ENCODE measurements around the gene MOB1A. TPM values are rescaled to one million over a fixed set of nuclear protein-coding genes. Genes with fewer than 3 reads are reported as not detected.

MOB1A gene
- total RNA-seq, 1 donor, result 155 TPM

DNA sequence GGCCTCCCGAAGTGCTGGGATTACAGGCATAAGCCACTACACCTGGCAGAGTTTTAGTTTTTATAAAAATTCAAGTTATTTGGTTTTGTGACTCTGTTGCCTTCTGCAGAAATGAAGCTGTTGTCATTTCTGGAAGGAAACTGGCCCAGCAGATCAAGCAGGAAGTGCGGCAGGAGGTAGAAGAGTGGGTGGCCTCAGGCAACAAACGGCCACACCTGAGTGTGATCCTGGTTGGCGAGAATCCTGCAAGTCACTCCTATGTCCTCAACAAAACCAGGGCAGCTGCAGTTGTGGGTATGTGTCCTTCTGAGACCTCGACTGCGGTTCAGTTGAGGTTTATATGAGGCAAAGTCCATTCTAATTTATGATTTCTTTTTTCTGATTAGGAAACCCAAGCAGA lies 26.9 kb upstream of the MOB1A start:
- TF ChIP-seq, protein P1, sequence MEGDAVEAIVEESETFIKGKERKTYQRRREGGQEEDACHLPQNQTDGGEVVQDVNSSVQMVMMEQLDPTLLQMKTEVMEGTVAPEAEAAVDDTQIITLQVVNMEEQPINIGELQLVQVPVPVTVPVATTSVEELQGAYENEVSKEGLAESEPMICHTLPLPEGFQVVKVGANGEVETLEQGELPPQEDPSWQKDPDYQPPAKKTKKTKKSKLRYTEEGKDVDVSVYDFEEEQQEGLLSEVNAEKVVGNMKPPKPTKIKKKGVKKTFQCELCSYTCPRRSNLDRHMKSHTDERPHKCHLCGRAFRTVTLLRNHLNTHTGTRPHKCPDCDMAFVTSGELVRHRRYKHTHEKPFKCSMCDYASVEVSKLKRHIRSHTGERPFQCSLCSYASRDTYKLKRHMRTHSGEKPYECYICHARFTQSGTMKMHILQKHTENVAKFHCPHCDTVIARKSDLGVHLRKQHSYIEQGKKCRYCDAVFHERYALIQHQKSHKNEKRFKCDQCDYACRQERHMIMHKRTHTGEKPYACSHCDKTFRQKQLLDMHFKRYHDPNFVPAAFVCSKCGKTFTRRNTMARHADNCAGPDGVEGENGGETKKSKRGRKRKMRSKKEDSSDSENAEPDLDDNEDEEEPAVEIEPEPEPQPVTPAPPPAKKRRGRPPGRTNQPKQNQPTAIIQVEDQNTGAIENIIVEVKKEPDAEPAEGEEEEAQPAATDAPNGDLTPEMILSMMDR (IDR thresholded peaks at IDR 0.05; ENCODE audit: insufficient read depth, low read depth, low read length), result no peak
- H3K4me3 ChIP-seq (ENCODE audit: low read depth, low read length), result no peak overlapping the region
- peak; percentile 34 for DNase-seq (ENCODE audit: low read depth)

DNA sequence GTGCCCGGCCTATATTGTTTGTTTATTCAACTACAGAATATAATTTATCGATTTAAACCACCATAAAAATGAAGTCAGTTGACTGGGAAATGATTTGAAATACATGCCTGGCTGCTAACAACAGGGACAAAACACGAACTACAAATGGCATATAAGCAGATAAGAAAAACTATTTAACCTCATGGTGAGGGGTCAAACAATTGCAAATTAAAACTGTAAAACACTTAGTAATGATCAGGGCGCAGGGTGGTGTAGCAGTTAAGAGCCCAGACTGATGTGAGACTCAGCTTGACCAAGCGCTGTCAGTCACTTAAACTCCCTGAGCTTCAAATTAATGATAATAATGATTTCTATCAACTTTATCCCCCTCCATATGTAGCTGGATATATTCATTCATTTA lies 26.4 kb upstream of the MOB1A start:
- TF ChIP-seq, protein P1 (IDR thresholded peaks at IDR 0.05; ENCODE audit: insufficient read depth, low read depth, low read length), result no peak
- DNase-seq (ENCODE audit: low read depth), result no peak
- no peak overlapping the region for H3K4me3 ChIP-seq (ENCODE audit: low read depth, low read length)

DNA sequence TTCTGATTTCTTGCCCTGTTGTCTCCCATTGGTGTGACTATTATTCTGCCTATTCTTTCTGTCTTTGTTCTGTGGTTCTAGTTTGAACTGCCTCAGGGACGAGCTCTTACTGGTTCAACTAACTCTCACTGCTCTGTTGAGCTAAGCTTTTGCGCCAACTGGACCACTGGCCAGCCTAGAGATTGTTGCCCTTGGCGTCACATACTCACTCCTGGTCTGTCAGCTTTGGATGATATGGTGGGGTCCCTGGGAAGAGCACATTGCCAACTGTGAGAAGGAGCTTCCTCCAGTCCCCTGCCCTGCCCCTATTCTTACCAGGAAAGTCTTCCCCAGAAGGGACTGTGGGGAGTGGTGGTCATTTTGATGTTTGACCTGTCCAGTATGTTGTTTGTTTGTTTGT lies 25.8 kb upstream of the MOB1A start:
- TF ChIP-seq, protein P1 (IDR thresholded peaks at IDR 0.05; ENCODE audit: insufficient read depth, low read depth, low read length), result no peak
- DNase-seq (ENCODE audit: low read depth), result no peak
- no peak overlapping the region for H3K4me3 ChIP-seq (ENCODE audit: low read depth, low read length)

DNA sequence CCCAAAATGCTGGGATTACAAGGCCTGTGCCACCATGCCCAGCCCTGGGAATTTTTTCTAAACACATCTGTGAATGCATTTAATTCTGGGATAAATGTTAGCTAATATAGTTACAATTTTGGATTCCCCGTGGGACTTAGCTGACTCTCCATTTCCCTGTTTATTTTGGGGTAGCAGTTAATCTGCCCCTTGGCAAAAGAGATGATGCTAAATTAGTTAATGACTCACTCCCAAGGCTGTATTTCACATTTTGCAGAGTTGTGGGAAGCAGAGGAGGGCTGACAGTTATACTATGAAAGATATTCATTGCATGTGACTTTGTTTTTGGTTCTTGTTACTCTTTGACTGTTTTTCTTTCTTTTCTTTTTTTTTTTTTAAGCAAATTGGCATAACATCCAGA lies 22.9 kb upstream of the MOB1A start:
- peak; percentile 88 for DNase-seq (ENCODE audit: low read depth)
- H3K4me3 ChIP-seq (ENCODE audit: low read depth, low read length), result peak overlapping the region; percentile 3
- TF ChIP-seq, protein P1 (IDR thresholded peaks at IDR 0.05; ENCODE audit: insufficient read depth, low read depth, low read length), result no peak

DNA sequence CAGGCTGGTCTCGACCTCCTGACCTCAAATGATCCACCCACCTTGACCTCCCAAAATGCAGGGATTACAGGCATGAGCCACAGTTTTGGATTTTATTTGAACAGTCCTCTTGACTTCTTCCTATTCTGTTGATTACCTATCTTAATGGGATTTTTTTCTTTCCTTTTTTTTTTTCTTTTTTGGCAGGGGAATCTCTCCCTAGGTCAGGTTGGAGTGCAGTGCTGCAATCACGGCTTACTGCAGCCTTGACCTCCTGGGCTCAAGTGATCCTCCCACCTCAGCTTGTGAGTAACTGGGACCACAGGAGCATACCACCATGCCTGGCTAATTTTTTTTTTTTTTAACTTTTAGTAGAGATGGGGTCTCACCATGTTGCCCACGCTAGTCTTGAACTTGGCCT lies 22.5 kb upstream of the MOB1A start:
- DNase-seq (ENCODE audit: low read depth), result no peak
- peak overlapping the region; percentile 29 for H3K4me3 ChIP-seq (ENCODE audit: low read depth, low read length)
- TF ChIP-seq, protein P1 (IDR thresholded peaks at IDR 0.05; ENCODE audit: insufficient read depth, low read depth, low read length), result no peak

DNA sequence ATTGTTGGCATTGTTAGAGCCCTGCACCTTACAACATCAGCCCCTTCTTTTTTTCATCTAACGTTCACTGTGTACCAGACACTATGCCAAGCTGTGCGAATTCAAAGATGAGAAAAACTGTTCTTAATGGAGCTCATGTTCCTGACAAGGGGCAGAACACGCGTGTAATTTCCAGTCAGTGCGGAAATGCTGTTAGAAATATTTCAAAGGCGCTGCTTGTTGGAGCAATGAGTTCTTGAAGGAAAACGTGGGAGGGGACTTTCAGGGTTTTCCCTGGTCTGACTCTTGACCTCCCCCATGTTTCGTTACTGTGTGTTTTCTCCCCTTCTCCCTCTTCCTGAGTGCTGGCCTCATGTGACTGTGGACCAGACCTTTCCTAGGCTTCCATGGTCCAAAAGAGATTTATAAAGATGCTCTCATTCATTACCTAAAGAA lies 21.2 kb upstream of the MOB1A start:
- peak overlapping the region; percentile 94 for H3K4me3 ChIP-seq (ENCODE audit: low read depth, low read length)
- DNase-seq (ENCODE audit: low read depth), result peak; percentile 46
- TF ChIP-seq, protein P1 (IDR thresholded peaks at IDR 0.05; ENCODE audit: insufficient read depth, low read depth, low read length), result no peak

DNA sequence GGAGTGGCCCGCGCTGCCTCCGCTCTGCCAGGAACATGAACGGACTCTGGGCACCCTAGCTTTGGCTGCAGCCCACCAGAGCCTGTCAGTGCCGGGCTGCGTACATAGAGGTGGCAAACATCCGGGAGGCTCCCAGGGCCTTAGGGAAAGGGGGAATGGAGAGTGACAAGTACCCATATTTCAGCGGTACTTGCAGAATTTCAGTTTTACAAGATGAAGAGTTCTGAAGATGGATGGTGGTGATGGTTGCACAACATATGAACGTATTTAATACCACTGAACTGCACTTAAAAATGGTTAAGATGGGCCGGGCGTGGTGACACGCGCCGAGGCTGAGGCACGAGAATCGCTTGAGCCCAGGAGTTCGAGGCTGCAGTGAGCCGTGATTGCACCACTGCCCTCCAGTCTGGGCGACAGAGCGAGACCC lies 20.6 kb upstream of the MOB1A start:
- H3K4me3 ChIP-seq (ENCODE audit: low read depth, low read length), result peak overlapping the region; percentile 94
- TF ChIP-seq, protein P1 (IDR thresholded peaks at IDR 0.05; ENCODE audit: insufficient read depth, low read depth, low read length), result no peak
- no peak for DNase-seq (ENCODE audit: low read depth)

All from fibroblast of villous mesenchyme (primary cell).